ENCODE results near the gene LAMB1.
"Not testable (repeated sequence)": the region's sequence is repeated elsewhere in the genome, so short reads cannot be mapped to it uniquely, and the experiment has no call there.

LAMB1 gene

DNA sequence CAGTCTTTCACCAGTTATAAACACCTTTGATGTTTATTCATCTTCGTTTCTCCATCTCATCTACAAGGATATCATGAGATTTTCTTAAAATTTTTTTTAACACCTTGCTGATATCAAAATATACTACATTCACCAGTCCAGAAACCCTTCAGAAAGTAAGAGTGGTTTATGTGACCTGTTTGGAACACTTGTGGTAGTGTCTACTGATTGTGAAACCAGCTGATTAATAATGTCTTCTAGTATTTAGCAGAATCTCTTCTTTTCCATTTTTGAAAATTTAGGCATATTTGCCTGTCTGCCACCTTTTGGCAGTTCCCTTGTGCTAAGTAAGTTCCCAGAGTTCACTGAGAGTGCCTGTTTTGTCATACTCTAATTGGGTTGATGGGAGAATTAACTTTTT lies 93.5 kb downstream of the LAMB1 start:
- DNase-seq, result no peak

GRCh38 chr7:107907790-107908189 lies 95.2 kb downstream of the LAMB1 start:
- DNase-seq, result no peak

GRCh38 chr7:107902381-107902780 lies 100.6 kb downstream of the LAMB1 start:
- no peak for DNase-seq

- DNase-seq, result no peak
Observed at GRCh38 chr7:107900496-107901015, 102.4 kb downstream of the LAMB1 start.

GRCh38 chr7:107898997-107899594 lies 103.9 kb downstream of the LAMB1 start:
- no peak for DNase-seq

DNA sequence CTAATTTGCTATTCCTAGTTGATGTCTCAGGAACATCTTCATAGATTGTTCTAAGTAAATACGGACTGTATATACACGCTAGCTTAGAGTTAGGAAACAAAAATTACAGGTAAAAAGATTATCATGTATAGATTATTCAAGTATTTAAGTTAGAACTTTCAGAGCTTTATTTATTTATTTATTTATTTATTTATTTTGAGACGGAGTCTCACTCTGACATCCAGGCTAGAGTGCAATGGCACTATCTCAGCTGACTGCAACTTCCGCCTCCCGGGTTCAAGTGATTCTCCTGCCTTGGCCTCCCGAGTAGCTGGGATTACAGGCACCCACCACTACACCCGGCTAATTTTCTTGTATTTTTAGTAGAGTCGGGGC lies 110.6 kb downstream of the LAMB1 start:
- DNase-seq, result not testable (repeated sequence)

DNA sequence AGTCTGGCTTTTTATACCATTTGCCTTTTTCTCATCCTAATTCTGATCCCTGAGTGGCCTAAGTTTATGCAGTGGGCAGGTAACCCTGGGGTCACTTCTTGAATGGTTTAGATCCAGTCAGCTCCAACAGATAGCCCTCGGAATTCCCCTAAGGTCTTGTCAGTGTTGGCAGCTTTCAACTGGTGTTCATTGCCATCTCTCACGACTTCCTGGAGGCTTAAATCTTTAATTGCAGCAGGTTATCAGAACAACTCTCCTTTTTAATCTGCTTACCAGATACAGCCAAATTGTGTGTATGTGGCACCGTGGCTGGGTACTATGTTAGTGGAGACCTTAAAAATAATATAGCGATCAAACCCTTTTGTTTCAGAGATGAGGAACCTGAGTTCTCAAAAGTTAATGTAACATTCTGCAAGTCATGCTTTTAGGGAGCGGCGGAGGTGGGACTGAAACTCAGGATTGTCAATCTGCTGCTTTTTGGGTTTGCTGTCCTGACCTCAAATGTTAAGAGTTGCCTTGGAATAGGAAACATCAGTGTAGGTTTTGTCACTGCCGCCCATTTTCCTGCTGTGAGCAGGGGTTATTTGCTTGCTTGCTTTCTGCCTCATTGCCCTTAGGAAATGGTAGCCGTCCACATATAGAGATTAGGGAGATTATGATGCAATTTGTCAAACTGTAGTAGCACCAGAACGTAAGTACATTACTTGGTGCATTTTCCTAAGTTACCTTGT lies 111.2 kb downstream of the LAMB1 start:
- peak; percentile 53 for DNase-seq

DNA sequence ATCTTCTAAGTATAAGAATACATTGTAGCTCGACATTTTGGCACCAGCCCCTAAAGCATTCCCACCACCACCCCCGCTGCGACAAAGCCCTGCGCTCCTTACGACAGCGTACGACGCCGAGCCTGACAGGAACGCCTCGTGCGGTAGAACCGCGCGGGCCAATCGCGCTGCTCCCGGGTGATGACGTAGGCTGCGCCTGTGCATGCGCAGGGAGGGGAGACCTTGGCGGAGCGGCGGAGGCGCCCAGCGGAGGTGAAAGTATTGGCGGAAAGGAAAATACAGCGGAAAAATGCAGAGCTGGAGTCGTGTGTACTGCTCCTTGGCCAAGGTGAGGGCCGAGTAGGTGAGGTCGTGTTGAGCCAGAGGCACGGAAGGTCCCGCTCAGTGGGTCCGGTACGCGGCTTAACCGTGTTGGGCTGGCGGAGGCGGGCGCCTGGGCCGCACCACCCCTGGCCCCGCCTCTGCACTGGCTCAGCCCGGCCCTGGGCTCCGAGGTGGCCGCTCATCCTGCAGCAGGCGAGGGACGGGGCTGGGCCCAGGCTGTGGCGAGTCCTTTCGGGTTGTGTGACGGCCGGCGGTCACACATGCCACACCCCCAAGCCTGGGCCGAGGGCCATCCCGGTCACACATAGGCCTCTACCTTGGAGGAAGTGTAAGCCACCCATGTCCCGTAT lies 111.9 kb downstream of the LAMB1 start, which contains the start of gene DLD:
TSS of gene DLD (plus strand) at position 222 of the 674 bp plus-strand sequence. CDS start at position 290, 68 bp downstream.
- DNase-seq, result peak; percentile 93

DNA sequence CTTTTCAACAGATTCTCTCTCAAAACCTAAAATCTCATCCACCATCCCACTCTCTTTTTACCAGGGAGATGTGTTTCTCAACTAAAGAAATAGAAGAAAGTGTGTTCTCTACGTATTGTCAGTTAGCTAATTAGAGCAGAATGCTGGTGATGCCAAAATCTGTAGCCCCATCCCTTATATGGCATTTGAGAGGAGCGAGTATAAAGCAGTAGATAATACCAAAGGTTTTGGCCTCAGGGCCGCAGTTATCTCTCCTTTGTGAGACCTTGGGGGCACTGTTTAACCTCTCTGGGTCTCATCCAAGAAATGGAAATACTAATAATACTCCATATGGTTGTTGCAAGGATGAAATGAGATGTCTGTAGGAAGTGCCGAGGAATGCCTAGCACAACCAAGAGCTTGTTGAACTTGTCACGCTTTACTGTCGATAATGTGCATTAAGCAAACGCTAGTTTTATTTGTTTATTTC lies 112.4 kb downstream of the LAMB1 start:
- DNase-seq, result peak; percentile 32

- no peak for DNase-seq
Observed at GRCh38 chr7:107889992-107890391, 113.0 kb downstream of the LAMB1 start.

- DNase-seq, result not testable (repeated sequence)
Observed at GRCh38 chr7:107887827-107888226, 115.1 kb downstream of the LAMB1 start.

- no peak for DNase-seq
Observed at GRCh38 chr7:107884066-107884818, 118.7 kb downstream of the LAMB1 start.

DNA sequence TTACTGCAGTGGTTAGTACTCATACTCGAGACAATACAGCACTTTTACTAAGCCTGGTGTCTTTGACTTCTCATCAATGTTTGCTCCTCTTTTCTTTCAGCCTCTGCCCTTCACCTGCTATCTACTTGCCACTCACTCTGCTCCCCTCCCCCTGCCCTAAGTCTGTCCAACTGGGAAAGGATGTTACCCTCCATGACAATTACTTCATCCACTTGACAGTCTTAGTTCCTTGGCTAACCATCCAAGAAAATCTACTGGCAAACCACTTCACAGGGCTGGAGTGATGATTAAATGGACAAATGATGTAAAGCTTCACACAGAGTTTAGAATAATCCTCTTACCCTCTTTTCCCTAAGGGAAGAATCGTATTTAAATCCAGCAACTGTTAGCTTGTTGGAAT lies 120.2 kb downstream of the LAMB1 start:
- no peak for DNase-seq

DNA sequence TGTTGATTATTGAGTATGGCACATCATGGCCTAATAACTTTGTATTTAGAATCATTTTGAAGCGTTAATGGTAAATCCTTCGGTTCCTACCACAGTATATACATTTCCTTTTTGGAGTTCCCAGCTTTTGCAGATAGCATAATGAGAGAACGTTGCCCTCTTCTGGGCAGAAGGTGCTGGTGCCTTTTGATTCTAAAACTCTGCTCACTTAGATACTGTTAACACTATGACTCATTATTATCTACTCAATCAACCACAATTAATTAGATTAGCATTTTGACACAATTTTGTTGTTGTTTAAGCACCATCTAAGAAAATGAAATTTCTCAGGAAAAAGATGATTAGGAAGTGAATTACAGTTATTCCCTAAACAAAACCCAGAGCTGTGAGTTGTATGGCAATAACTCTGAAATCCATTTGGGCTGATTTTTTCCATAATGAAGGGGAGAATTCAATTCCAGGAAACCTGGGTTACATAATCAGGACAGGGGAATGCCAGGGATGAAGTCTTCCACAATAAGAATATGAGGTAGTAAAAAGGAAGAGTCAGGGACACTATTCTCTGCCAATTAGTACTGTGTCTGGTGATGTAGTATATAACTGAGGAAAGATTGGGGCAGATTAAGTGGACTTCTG lies 123.4 kb downstream of the LAMB1 start:
- peak; percentile 66 for DNase-seq

GRCh38 chr7:107878636-107879035 lies 124.3 kb downstream of the LAMB1 start:
- no peak for DNase-seq

GRCh38 chr7:107877731-107878382 lies 125.1 kb downstream of the LAMB1 start:
- no peak for DNase-seq

DNA sequence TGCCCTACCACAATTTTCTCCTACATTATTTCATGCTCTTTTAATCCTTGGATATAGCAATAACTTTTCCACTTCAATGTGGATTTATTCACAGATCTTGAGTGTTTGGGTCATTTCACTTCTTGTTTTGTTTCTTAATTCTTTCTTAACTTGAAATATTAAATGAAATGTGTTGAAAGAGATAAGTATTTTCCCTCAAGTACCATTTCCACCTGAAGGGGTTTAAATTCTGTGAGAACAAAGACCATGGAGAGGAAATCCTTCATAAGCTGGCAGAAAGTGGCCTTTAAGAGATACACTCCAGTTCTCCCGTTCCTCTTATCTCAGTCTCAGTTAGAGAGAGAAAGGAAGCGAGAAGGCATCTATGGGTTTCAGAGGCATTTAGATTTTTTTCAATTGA lies 126.0 kb downstream of the LAMB1 start:
- no peak for DNase-seq

DNA sequence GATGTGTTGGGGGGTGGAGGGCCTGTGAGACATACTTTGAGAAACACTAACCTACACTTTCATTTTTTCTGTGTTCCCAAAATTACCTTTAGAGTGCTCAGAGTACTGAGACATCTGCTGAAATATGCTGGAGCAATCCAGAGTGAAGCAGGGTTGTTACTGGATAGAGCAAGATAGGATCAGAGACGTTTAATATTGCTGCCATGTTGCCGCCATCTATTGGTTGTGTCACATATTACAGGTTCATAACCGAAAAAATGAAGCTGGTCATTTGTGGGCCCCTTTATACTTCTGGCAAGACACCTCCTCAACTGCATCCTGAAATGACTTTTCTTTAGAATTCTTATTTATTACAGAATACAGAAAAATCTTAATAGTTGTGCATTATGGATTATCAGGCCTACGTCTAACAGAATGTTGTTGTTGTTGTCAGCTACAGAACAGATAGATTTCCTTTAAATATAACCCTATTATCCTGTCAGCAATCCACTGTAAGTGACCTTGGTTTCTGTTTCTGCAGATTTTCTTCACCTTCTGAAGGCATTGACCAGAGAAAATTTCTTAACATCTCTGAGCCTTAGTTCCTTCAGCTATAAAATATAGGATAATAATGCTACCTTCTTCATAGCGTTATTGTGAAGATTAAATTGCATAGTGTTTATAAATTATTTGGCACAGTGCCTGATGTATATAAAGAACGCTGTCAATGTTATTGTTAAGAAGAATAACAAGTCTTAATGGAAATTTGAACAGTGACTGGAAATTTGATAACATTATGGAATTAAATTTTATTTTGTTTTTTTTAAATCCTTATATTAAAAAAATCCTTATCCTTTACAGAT lies 128.1 kb downstream of the LAMB1 start:
- peak; percentile 68 for DNase-seq

GRCh38 chr7:107874111-107874510 lies 128.8 kb downstream of the LAMB1 start:
- DNase-seq, result no peak

Data from CD4-positive, alpha-beta T cell treated with Interleukin-12 subunit alpha and Interleukin-12 subunit beta, for 1 hour (primary cell).